KMS-11 (cell line): ENCODE data around the gene SUPT6H.

Experiments
- H2AFZ ChIP-seq: fragments of 200-600 bp; sonication (generic); 2 replicates; pipeline ENCODE4 v1.6.1; 2016; ENCODE audit warnings: antibody characterized with exemption, mixed run types, low read depth
- H3K27ac ChIP-seq: fragments of 200-600 bp; sonication (generic); 2 replicates; pipeline ENCODE4 v1.6.1; 2016; ENCODE audit warnings: mild to moderate bottlenecking, mixed run types
- H3K27me3 ChIP-seq: fragments of 200-600 bp; sonication (generic); 2 replicates; pipeline ENCODE4 v1.6.1; 2017; ENCODE audit warnings: mild to moderate bottlenecking, low read depth, mixed run types, moderate library complexity; ENCODE audit not compliant: insufficient read depth
- H3K36me3 ChIP-seq: fragments of 200-600 bp; sonication (generic); 2 replicates; pipeline ENCODE4 v1.6.1; 2017; ENCODE audit warnings: mild to moderate bottlenecking, mixed run types; ENCODE audit not compliant: insufficient read depth
- H3K4me1 ChIP-seq: fragments of 200-600 bp; sonication (generic); 2 replicates; pipeline ENCODE4 v1.6.1; 2016; ENCODE audit warnings: mild to moderate bottlenecking, low read depth, mixed run types; ENCODE audit not compliant: poor library complexity, severe bottlenecking
- H3K4me2 ChIP-seq: fragments of 200-600 bp; sonication (generic); 2 replicates; pipeline ENCODE4 v1.7.0; 2016; ENCODE audit warnings: mild to moderate bottlenecking, mixed run types
- H3K4me3 ChIP-seq: fragments of 200-600 bp; sonication (generic); IDR thresholded peaks from 2 replicates; pipeline ENCODE4 v1.6.1; 2017; ENCODE audit warnings: low read depth, low read length, mixed read lengths; ENCODE audit not compliant: insufficient read depth
- H3K79me2 ChIP-seq: fragments of 200-600 bp; sonication (generic); 2 replicates; pipeline ENCODE4 v1.6.1; 2016; ENCODE audit warnings: low read depth, mixed run types; ENCODE audit not compliant: insufficient read depth
- H3K9ac ChIP-seq: fragments of 200-600 bp; sonication (generic); 2 replicates; pipeline ENCODE4 v1.6.1; 2016; ENCODE audit warnings: mild to moderate bottlenecking, mixed run types
- H4K20me1 ChIP-seq: fragments of 200-600 bp; sonication (generic); 2 replicates; pipeline ENCODE4 v1.6.1; 2016; ENCODE audit warnings: mild to moderate bottlenecking, mixed run types; ENCODE audit not compliant: insufficient read depth
- TF ChIP-seq, protein P1 (sequence below): fragments of 200-600 bp; sonication (generic); conservative IDR thresholded peaks from 2 replicates; pipeline ENCODE4 v1.6.1; 2017; ENCODE audit warnings: low read depth, mild to moderate bottlenecking, antibody characterized with exemption, low read length, moderate library complexity, mixed read lengths

SUPT6H gene

DNA sequence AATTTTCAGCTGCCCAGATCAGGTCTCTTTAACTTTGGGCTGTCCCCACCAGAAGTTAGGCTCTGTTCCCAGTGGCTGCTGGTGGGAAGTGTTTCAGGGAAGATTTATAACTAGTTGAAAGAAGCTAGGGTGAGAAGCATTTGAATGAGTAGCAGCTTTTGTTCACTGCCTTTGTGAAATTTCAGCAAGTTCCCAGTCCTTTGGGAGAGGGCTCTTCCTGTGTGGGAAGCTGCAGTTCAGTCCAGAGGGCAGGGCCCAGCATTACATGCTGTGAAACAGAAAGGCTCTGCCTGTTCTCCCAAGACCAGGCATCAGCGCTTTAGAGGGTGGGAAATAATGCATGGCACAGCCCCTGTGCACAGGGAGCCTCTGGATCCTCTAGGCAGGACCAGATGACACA, 31.9 kb downstream of the SUPT6H start:
- H3K36me3 ChIP-seq, result peaks cover 35% of the 10 kb centered on the region; the same call in 1 of the 2 replicates
- H4K20me1 ChIP-seq, result no peaks in the 10 kb centered on the region

DNA sequence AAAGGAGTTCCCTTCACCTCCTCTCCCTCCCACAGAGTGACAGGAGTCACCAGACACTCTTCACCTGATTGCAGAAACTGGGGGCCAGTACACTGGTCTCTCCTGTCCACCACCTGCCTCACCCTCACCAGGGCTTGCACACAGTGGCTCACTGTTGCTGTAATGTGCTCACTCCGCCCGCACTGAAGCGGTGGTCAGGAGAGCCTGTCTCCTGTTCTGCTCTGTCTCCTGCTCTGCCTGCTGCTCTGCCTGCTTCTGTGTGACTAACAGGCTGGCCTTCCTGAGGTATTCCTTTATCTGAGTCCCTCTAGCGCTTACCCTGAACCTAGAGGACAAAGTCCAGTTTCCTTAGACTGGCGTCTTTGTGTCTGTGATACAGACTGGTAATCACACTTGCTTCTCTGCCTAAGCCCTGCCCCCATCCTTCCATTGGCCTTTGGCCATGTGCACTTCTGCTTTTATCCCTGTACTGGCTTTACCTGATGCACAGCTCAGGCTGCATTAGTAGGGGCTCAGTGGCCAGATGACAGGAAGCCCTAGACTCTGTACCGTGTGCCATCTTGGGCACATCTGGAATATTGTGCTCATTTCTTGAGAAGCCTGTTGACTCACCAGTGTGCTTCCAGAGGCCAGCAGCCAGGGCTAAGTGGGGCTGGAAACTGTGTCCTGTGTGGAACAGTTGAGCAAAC, 36.4 kb downstream of the SUPT6H start:
- Histone ChIP-seq H3K27ac (no peak overlapping the region), H3K36me3 (peaks cover 16% of the 10 kb centered on the region; the same call in 1 of the 2 replicates), H3K4me2 (no peak overlapping the region), H3K4me1 (no peaks in the 10 kb centered on the region), H4K20me1 (no peaks in the 10 kb centered on the region), H3K9ac (no peak overlapping the region), H3K27me3 (no peaks in the 10 kb centered on the region), H3K79me2 (no peaks in the 10 kb centered on the region), H2AFZ (no peak overlapping the region), H3K4me3 (no peak overlapping the region)
- TF ChIP-seq, protein P1, sequence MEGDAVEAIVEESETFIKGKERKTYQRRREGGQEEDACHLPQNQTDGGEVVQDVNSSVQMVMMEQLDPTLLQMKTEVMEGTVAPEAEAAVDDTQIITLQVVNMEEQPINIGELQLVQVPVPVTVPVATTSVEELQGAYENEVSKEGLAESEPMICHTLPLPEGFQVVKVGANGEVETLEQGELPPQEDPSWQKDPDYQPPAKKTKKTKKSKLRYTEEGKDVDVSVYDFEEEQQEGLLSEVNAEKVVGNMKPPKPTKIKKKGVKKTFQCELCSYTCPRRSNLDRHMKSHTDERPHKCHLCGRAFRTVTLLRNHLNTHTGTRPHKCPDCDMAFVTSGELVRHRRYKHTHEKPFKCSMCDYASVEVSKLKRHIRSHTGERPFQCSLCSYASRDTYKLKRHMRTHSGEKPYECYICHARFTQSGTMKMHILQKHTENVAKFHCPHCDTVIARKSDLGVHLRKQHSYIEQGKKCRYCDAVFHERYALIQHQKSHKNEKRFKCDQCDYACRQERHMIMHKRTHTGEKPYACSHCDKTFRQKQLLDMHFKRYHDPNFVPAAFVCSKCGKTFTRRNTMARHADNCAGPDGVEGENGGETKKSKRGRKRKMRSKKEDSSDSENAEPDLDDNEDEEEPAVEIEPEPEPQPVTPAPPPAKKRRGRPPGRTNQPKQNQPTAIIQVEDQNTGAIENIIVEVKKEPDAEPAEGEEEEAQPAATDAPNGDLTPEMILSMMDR, result no peak

More for the DNA sequence above, 31.9 kb downstream of the SUPT6H start:
- TF ChIP-seq, protein P1, result no peak
- Histone ChIP-seq H2AFZ (no peak overlapping the region), H3K9ac (no peak overlapping the region), H3K4me2 (no peak overlapping the region), H3K27ac (no peak overlapping the region), H3K27me3 (no peaks in the 10 kb centered on the region), H3K4me1 (no peaks in the 10 kb centered on the region), H3K79me2 (no peaks in the 10 kb centered on the region), H3K4me3 (no peak overlapping the region)

DNA sequence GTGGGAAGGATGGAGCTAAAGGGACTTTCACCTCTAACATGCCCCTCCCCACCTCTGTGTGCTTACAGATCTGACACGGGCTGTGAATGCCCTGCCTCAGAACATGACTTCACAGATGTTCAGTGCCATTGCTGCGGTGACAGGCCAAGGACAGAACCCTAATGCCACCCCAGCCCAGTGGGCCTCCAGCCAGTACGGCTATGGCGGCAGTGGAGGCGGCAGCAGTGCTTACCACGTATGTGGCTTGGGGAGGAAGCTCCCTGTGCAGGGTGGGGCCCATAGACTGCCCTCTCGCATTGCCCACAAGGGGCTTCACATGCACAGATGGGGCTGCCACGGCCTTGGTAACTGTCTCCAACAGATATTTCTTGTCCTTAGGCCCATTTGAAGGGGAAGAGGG, 38.3 kb downstream of the SUPT6H start:
- H3K9ac ChIP-seq, result no peak overlapping the region
- no peaks in the 10 kb centered on the region for H4K20me1 ChIP-seq
- H2AFZ ChIP-seq, result no peak overlapping the region
- no peaks in the 10 kb centered on the region for H3K4me1 ChIP-seq
- no peaks in the 10 kb centered on the region for H3K79me2 ChIP-seq
- no peak overlapping the region for H3K27ac ChIP-seq
- TF ChIP-seq, protein P1, result no peak
- no peak overlapping the region for H3K4me2 ChIP-seq
- H3K27me3 ChIP-seq, result no peaks in the 10 kb centered on the region
- H3K36me3 ChIP-seq, result peaks cover 8% of the 10 kb centered on the region; the same call in 1 of the 2 replicates
- no peak overlapping the region for H3K4me3 ChIP-seq

DNA sequence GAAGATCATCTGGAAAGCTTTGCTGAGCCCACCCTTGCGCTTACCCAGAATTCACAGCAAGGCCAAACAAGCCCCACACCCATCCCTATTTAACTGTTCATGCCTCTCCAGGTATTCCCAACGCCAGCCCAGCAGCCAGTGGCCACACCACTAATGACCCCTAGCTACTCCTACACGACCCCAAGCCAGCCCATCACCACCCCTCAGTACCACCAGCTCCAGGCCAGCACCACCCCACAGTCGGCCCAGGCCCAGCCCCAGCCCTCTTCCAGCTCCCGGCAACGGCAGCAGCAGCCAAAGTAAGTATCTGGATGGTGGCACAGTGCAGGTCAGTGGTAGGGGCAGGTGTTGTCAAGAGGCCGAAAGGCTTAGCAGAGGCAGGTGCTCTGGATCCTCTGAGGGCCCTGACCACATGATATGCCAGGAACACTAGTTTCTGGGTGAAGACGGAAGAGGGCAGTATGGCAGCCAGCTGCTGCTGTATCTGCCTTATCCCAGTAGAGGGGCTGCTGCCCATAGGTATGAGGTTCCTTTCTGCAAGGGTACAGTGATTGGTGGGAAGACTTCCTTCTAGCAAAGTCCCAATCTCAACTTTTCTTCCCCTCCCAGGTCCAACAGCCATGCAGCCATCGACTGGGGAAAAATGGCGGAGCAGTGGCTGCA, 39.0 kb downstream of the SUPT6H start:
- Histone ChIP-seq H3K4me2 (no peak overlapping the region), H3K36me3 (peaks cover 8% of the 10 kb centered on the region; the same call in 1 of the 2 replicates)

More for the DNA sequence above, 39.0 kb downstream of the SUPT6H start:
- H3K27ac ChIP-seq, result no peak overlapping the region
- no peaks in the 10 kb centered on the region for H3K79me2 ChIP-seq
- H4K20me1 ChIP-seq, result no peaks in the 10 kb centered on the region
- TF ChIP-seq, protein P1, result no peak
- H3K4me3 ChIP-seq, result no peak overlapping the region
- no peak overlapping the region for H3K9ac ChIP-seq
- no peak overlapping the region for H2AFZ ChIP-seq
- no peaks in the 10 kb centered on the region for H3K4me1 ChIP-seq
- no peaks in the 10 kb centered on the region for H3K27me3 ChIP-seq
